ENCODE data around the gene COG5. TPM values are rescaled to one million over a fixed set of nuclear protein-coding genes. Genes with fewer than 3 reads are reported as not detected.
"Not testable (repeated sequence)": the region's sequence is repeated elsewhere in the genome, so short reads cannot be mapped to it uniquely, and the experiment has no call there.

Gene COG5
- total RNA-seq, 1 donor from 2014 or later, result 47.8 TPM

GRCh38 chr7:107179326-107180164, 384.2 kb downstream of the COG5 start:
- DNase-seq, result no peak

GRCh38 chr7:107173691-107174406, 389.9 kb downstream of the COG5 start:
- DNase-seq, result no peak

GRCh38 chr7:107173191-107173590, 390.5 kb downstream of the COG5 start:
- DNase-seq, result no peak

- no peak for DNase-seq
These were observed 391.3 kb downstream of the COG5 start for GRCh38 chr7:107172276-107173032.

GRCh38 chr7:107171496-107171895, 392.2 kb downstream of the COG5 start:
- DNase-seq, result no peak

- DNase-seq, result no peak
These were observed 393.4 kb downstream of the COG5 start for GRCh38 chr7:107170051-107170915.

GRCh38 chr7:107169120-107170050, 394.3 kb downstream of the COG5 start:
- peak; percentile 96 for DNase-seq

GRCh38 chr7:107168233-107169119, 395.2 kb downstream of the COG5 start, which contains the start of gene HBP1:
Gene HBP1, plus strand, starts transcription at chr7:107169003. Its CDS starts 10,891 bp downstream, at chr7:107179894.
- DNase-seq, result peak; percentile 100

GRCh38 chr7:107167483-107168232, 396.1 kb downstream of the COG5 start:
- DNase-seq, result peak; percentile 95

GRCh38 chr7:107166736-107167426, 396.8 kb downstream of the COG5 start:
- no peak for DNase-seq

- DNase-seq, result no peak
These were observed 398.4 kb downstream of the COG5 start for GRCh38 chr7:107165341-107165740.

GRCh38 chr7:107164092-107164491, 399.6 kb downstream of the COG5 start:
- DNase-seq, result no peak

GRCh38 chr7:107162475-107162874, 401.2 kb downstream of the COG5 start:
- DNase-seq, result no peak

- no peak for DNase-seq
These were observed 402.3 kb downstream of the COG5 start for GRCh38 chr7:107161415-107161814.

- no peak for DNase-seq
These were observed 403.3 kb downstream of the COG5 start for GRCh38 chr7:107160389-107160788.

- no peak for DNase-seq
These were observed 405.7 kb downstream of the COG5 start for GRCh38 chr7:107158028-107158427.

GRCh38 chr7:107157091-107157490, 406.6 kb downstream of the COG5 start:
- DNase-seq, result no peak

GRCh38 chr7:107155726-107156125, 408.0 kb downstream of the COG5 start:
- DNase-seq, result not testable (repeated sequence)
